HK-2 (cell line): ENCODE data around the gene HOXA9.

Experiments
- DNase-seq: peaks from one replicate; pipeline ENCODE4 v3.0.0-alpha.2; 2018; ENCODE audit not compliant: unreplicated experiment

HOXA9 gene

GRCh38 chr7:27165089-27165995 lies at the start of gene HOXA9:
Gene HOXA9 (minus strand): TSS chr7:27165537. CDS start chr7:27165457, 80 bp downstream.
- peak; percentile 86 for DNase-seq

- no peak for DNase-seq
Measured at GRCh38 chr7:27214239-27214950, 49.1 kb upstream of the HOXA9 start.

GRCh38 chr7:27213433-27214238 lies 48.3 kb upstream of the HOXA9 start:
- DNase-seq: no peak

GRCh38 chr7:27212497-27213432 lies 47.4 kb upstream of the HOXA9 start:
- DNase-seq: no peak

GRCh38 chr7:27211764-27212204 lies 46.4 kb upstream of the HOXA9 start:
- DNase-seq: no peak

GRCh38 chr7:27211084-27211446 lies 45.7 kb upstream of the HOXA9 start:
- DNase-seq: no peak

- DNase-seq: no peak
Measured at GRCh38 chr7:27210441-27211083, 45.2 kb upstream of the HOXA9 start.

GRCh38 chr7:27209933-27210440 lies 44.6 kb upstream of the HOXA9 start:
- DNase-seq: no peak

GRCh38 chr7:27208998-27209397 lies 43.7 kb upstream of the HOXA9 start:
- no peak for DNase-seq

- no peak for DNase-seq
Measured at GRCh38 chr7:27207348-27207985, 42.1 kb upstream of the HOXA9 start.

GRCh38 chr7:27205325-27206280 lies 40.3 kb upstream of the HOXA9 start:
- no peak for DNase-seq

GRCh38 chr7:27204851-27205322 lies 39.5 kb upstream of the HOXA9 start:
- DNase-seq: no peak

GRCh38 chr7:27203964-27204594 lies 38.7 kb upstream of the HOXA9 start:
- no peak for DNase-seq

- DNase-seq: no peak
Measured at GRCh38 chr7:27203365-27203953, 38.1 kb upstream of the HOXA9 start.

GRCh38 chr7:27202862-27203134 lies 37.5 kb upstream of the HOXA9 start:
- no peak for DNase-seq

- DNase-seq: no peak
Measured at GRCh38 chr7:27202018-27202861, 36.9 kb upstream of the HOXA9 start.

- DNase-seq: no peak
Measured at GRCh38 chr7:27201580-27202017, 36.3 kb upstream of the HOXA9 start.
